NT2/D1 (cell line): ENCODE results near the gene AADACL2.
"Not testable (repeated sequence)": the region's sequence is repeated elsewhere in the genome, so short reads cannot be mapped to it uniquely, and the experiment has no call there.

Experiments
- SUZ12 ChIP-seq: IDR thresholded peaks from 2 replicates; pipeline ENCODE4 v1.6.1; 2011; ENCODE audit not compliant: insufficient read length, insufficient read depth; ENCODE audit errors: extremely low read depth
- YY1 ChIP-seq: IDR thresholded peaks from 2 replicates; pipeline ENCODE4 v1.6.1; 2011; ENCODE audit not compliant: insufficient read length, insufficient read depth
- ZNF274 ChIP-seq: IDR thresholded peaks from 2 replicates; pipeline ENCODE4 v1.6.1; 2011; ENCODE audit warnings: mild to moderate bottlenecking, low read depth, low read length

DNA sequence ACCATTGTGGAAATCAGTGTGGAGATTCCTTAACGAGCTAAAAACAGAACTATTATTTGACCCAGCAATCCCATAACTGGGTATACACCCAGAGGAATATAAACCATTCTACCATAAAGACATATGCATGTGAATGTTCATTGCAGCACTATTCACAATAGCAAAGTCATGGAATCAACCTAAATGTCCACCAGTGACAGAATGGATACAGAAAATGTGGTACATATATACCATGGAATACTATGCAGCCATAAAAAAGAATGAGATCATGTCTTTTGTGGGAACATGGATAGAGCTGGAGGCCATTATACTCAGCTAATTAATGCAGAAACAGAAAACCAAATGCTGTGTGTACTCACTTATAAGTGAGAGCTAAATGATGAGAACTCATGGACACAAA, 31.0 kb downstream of the AADACL2 start:
- TF ChIP-seq ZNF274, SUZ12, YY1: not testable (repeated sequence)
